A673 (cell line): ENCODE data around the gene MVK. TPM values are rescaled to one million over a fixed set of nuclear protein-coding genes. Genes with fewer than 3 reads are reported as not detected.

Experiments used
- BruUV-seq: library from RNA; stranded (reverse); fragments of 400-500 nt; replicated peaks from 2 replicates; lab custom pipeline; 2021; lab: Mats Ljungman, UMichigan
- CTCF ChIA-PET: fragments of 300-600 bp; sonication (Branson Sonifier 250); formaldehyde crosslinking; loops from one replicate; lab custom pipeline; 2022; ENCODE audit warnings: antibody characterized with exemption; lab: Charles Lee
- POLR2A ChIA-PET: fragments of 300-600 bp; sonication (Branson Sonifier 250); formaldehyde crosslinking; loops from one replicate; lab custom pipeline; 2022; ENCODE audit warnings: antibody characterized with exemption; ENCODE audit not compliant: low non-redundant PET; lab: Charles Lee
- DNase-seq: peaks from one replicate; pipeline ENCODE4 v3.0.0-alpha.2; 2015; ENCODE audit warnings: low spot score
- H3K27ac ChIP-seq: fragments of 200-600 bp; sonication (generic); 2 replicates; pipeline ENCODE4 v1.5.1; 2016; ENCODE audit warnings: mixed run types, low read depth, mild to moderate bottlenecking, mixed read lengths, antibody characterized with exemption, low read length; ENCODE audit not compliant: poor library complexity, severe bottlenecking
- H3K27me3 ChIP-seq: fragments of 200-600 bp; sonication (generic); replicated peaks from 2 replicates; pipeline ENCODE4 v1.6.1; 2017; ENCODE audit warnings: mixed run types, low read depth, mild to moderate bottlenecking, mixed read lengths, antibody characterized with exemption, low read length; ENCODE audit not compliant: insufficient read depth, poor library complexity
- H3K36me3 ChIP-seq: fragments of 200-600 bp; sonication (generic); 2 replicates; pipeline ENCODE4 v1.6.1; 2016; ENCODE audit warnings: mixed run types, mild to moderate bottlenecking, mixed read lengths, antibody characterized with exemption, low read length; ENCODE audit not compliant: insufficient read depth, poor library complexity, severe bottlenecking
- H3K4me1 ChIP-seq: fragments of 200-600 bp; sonication (generic); 2 replicates; pipeline ENCODE4 v1.6.1; 2017; ENCODE audit warnings: mixed run types, mild to moderate bottlenecking, mixed read lengths, antibody characterized with exemption, low read length; ENCODE audit not compliant: insufficient read depth, poor library complexity, severe bottlenecking
- H3K4me3 ChIP-seq: fragments of 200-600 bp; sonication (generic); 2 replicates; pipeline ENCODE4 v1.5.1; 2016; ENCODE audit warnings: low read depth, mixed run types, mild to moderate bottlenecking, mixed read lengths, low read length; ENCODE audit not compliant: poor library complexity, severe bottlenecking
- H3K9me3 ChIP-seq: fragments of 200-600 bp; sonication (generic); 2 replicates; pipeline ENCODE4 v1.6.1; 2016; ENCODE audit warnings: mixed run types, low read depth, mild to moderate bottlenecking, mixed read lengths, antibody characterized with exemption, low read length; ENCODE audit not compliant: poor library complexity, severe bottlenecking
- CTCF ChIP-seq: fragments of 300-800, 200-600 bp; sonication (generic); conservative IDR thresholded peaks from 2 replicates; pipeline ENCODE4 v1.5.1; 2017; ENCODE audit warnings: low read depth, mild to moderate bottlenecking, antibody characterized with exemption, low read length, moderate library complexity, mixed read lengths
- EZH2 ChIP-seq: fragments of 200-600 bp; sonication (generic); IDR thresholded peaks from 2 replicates; pipeline ENCODE4 v1.6.1; 2017; ENCODE audit warnings: borderline replicate concordance, low read depth, mild to moderate bottlenecking, mixed read lengths, antibody characterized with exemption, low read length; ENCODE audit not compliant: poor library complexity, severe bottlenecking
- intact Hi-C: fragments of 100-400 bp; cut with micrococcal nuclease; formaldehyde crosslinking; loops from one replicate; pipeline ENCODE4 v1.10.0; 2022; ENCODE audit not compliant: unreplicated experiment
- total RNA-seq: library from RNA; stranded (reverse); gene quantifications from 2 replicates; pipeline ENCODE4 v1.2.3, GENCODE V29; 2021

Gene MVK
- total RNA-seq, 1 experiment from 2014 or later, result 56.0 TPM

GRCh38 chr12:109591041-109591440 is 17.4 kb downstream of the MVK start:
- Histone ChIP-seq H3K4me1 (no peaks in the 10 kb centered on the region), H3K27me3 (no peaks in the 10 kb centered on the region), H3K9me3 (no peaks in the 10 kb centered on the region), H3K36me3 (peaks cover 42% of the 10 kb centered on the region), H3K4me3 (no peak overlapping the region), H3K27ac (no peak overlapping the region)
- CTCF ChIA-PET, result no interaction called here
- no peak for TF ChIP-seq CTCF
- no peak for TF ChIP-seq EZH2
- intact Hi-C loops, result no loop called here
- no peak for DNase-seq
- no TSS peak for BruUV-seq
- POLR2A ChIA-PET, result no interaction called here

- Histone ChIP-seq H3K36me3 (peaks cover 29% of the 10 kb centered on the region), H3K27ac (no peak overlapping the region), H3K9me3 (no peaks in the 10 kb centered on the region), H3K27me3 (no peaks in the 10 kb centered on the region), H3K4me1 (no peaks in the 10 kb centered on the region), H3K4me3 (no peak overlapping the region)
- no peak for DNase-seq
- no peak for TF ChIP-seq CTCF
- no peak for TF ChIP-seq EZH2
- intact Hi-C loops, result no loop called here
- CTCF ChIA-PET, result no interaction called here
- BruUV-seq, result no TSS peak
- POLR2A ChIA-PET, result no interaction called here
Measured at GRCh38 chr12:109592195-109592904, 18.8 kb downstream of the MVK start.

- H3K27ac ChIP-seq, result no peak overlapping the region
- no peaks in the 10 kb centered on the region for H3K9me3 ChIP-seq
- H3K36me3 ChIP-seq, result peaks cover 27% of the 10 kb centered on the region
- H3K4me1 ChIP-seq, result peaks cover 1% of the 10 kb centered on the region
- TF ChIP-seq EZH2 (no peak), CTCF (no peak)
- ChIA-PET POLR2A (no interaction called here), CTCF (no interaction called here)
- no TSS peak for BruUV-seq
- H3K27me3 ChIP-seq, result no peaks in the 10 kb centered on the region
- no peak overlapping the region for H3K4me3 ChIP-seq
- intact Hi-C loops, result no loop called here
- no peak for DNase-seq
Measured at GRCh38 chr12:109592905-109593272, 19.3 kb downstream of the MVK start.
